Measurements from ENCODE around the gene ZNF525. TPM values are rescaled to one million over a fixed set of nuclear protein-coding genes. Genes with fewer than 3 reads are reported as not detected.
"Not testable (repeated sequence)": the region's sequence is repeated elsewhere in the genome, so short reads cannot be mapped to it uniquely, and the experiment has no call there.

Gene ZNF525
- total RNA-seq, 1 experiment from 2014 or later: 10.2 TPM

- H3K4me2 ChIP-seq (ENCODE audit: low read length); intact Hi-C loops (cut with micrococcal nuclease); H3K9ac ChIP-seq (ENCODE audit: low read length); H3K27me3 ChIP-seq (ENCODE audit: insufficient read depth, low read length); H3K4me1 ChIP-seq (ENCODE audit: control insufficient read depth in 1 of 2, insufficient read depth in 2 of 2, low read length in 2 of 2); H4K20me1 ChIP-seq (ENCODE audit: insufficient read depth); H3K79me2 ChIP-seq (ENCODE audit: insufficient read depth, low read length); H3K4me3 ChIP-seq (replicated peaks in 1 of 2; ENCODE audit: low read depth in 1 of 2, low read length in 2 of 2); DNase-seq (ENCODE audit: low read depth, low spot score); CTCF ChIA-PET; H3K9me3 ChIP-seq (ENCODE audit: control insufficient read depth in 1 of 2, insufficient read depth in 1 of 2, low read depth in 1 of 2, low read length in 2 of 2); POLR2A ChIA-PET; BruUV-seq (replicated peaks); H3K27ac ChIP-seq (ENCODE audit: low read depth, low read length); RAD21 ChIA-PET (ENCODE audit: low non-redundant PET in 1 of 2, low total read pairs in 2 of 2, uncharacterized antibody in 2 of 2, unreplicated experiment in 2 of 2); ATAC-seq; H3K36me3 ChIP-seq (ENCODE audit: control insufficient read depth in 1 of 2, insufficient read depth in 2 of 2, low read length in 2 of 2); H2AFZ ChIP-seq (ENCODE audit: low read depth, low read length, poor library complexity, severe bottlenecking); H3K9me2 ChIP-seq (ENCODE audit: insufficient read depth): not testable (repeated sequence)
Observed at GRCh38 chr19:53423680-53424079, 58.2 kb downstream of the ZNF525 start.

- peak; percentile 36; the same call in 1 of the 2 replicates for TF ChIP-seq RAD21 (IDR thresholded peaks at IDR 0.05; ENCODE audit: low read depth)
- TF ChIP-seq CEBPB (IDR thresholded peaks at IDR 0.05; ENCODE audit: low read depth): no peak
- peak in 2 of 3 experiments; percentile 55 to 59; a peak in 4 of 6 replicates for TF ChIP-seq CTCF (IDR thresholded peaks at IDR 0.05 in 2 of 3, conservative IDR thresholded peaks at IDR 0.05 in 1 of 3; ENCODE audit: borderline replicate concordance in 1 of 3, insufficient read depth in 1 of 3, low read depth in 2 of 3, low read length in 2 of 3)
- no peak for TF ChIP-seq ZFX (IDR thresholded peaks at IDR 0.05)
- TF ChIP-seq ATF3 (IDR thresholded peaks at IDR 0.05): no peak
- no peak for TF ChIP-seq ELF1 (IDR thresholded peaks at IDR 0.05; ENCODE audit: borderline replicate concordance, low read depth)
- TF ChIP-seq CBX3 (IDR thresholded peaks at IDR 0.05; ENCODE audit: low read depth): no peak
- TF ChIP-seq POLR2AphosphoS5 (IDR thresholded peaks at IDR 0.05; ENCODE audit: low read depth, low read length): no peak
- TF ChIP-seq REST (IDR thresholded peaks at IDR 0.05; ENCODE audit: low read depth): no peak
- TF ChIP-seq EGR1 (IDR thresholded peaks at IDR 0.05; ENCODE audit: low read depth): no peak
- no peak for TF ChIP-seq ZBTB33 (IDR thresholded peaks at IDR 0.05; ENCODE audit: extremely low read depth, insufficient replicate concordance, low read length)
- TF ChIP-seq SP1 (IDR thresholded peaks at IDR 0.05; ENCODE audit: low read depth): no peak
- DNase-seq (ENCODE audit: low read depth, low spot score) (no peak), ATAC-seq (peak; percentile 78)
- Histone ChIP-seq H3K79me2 (ENCODE audit: insufficient read depth, low read length) (no peaks in the 10 kb centered on the region), H3K27ac (ENCODE audit: low read depth, low read length) (no peak overlapping the region), H3K9me2 (ENCODE audit: insufficient read depth) (no peaks in the 10 kb centered on the region), H3K4me1 (ENCODE audit: control insufficient read depth in 1 of 2, insufficient read depth in 2 of 2, low read length in 2 of 2) (no peaks in the 10 kb centered on the region), H2AFZ (ENCODE audit: low read depth, low read length, poor library complexity, severe bottlenecking) (no peak overlapping the region), H3K9me3 (ENCODE audit: control insufficient read depth in 1 of 2, insufficient read depth in 1 of 2, low read depth in 1 of 2, low read length in 2 of 2) (no peaks in the 10 kb centered on the region), H3K9ac (ENCODE audit: low read length) (no peak overlapping the region), H4K20me1 (ENCODE audit: insufficient read depth) (no peaks in the 10 kb centered on the region), H3K27me3 (ENCODE audit: insufficient read depth, low read length) (no peaks in the 10 kb centered on the region), H3K4me2 (ENCODE audit: low read length) (no peak overlapping the region), H3K4me3 (replicated peaks in 1 of 2; ENCODE audit: low read depth in 1 of 2, low read length in 2 of 2) (no peak overlapping the region), H3K36me3 (ENCODE audit: control insufficient read depth in 1 of 2, insufficient read depth in 2 of 2, low read length in 2 of 2) (no peaks in the 10 kb centered on the region)
- ChIA-PET CTCF (no interaction called here), RAD21 (ENCODE audit: low non-redundant PET in 1 of 2, low total read pairs in 2 of 2, uncharacterized antibody in 2 of 2, unreplicated experiment in 2 of 2) (interaction anchor here in 1 of 2 experiments (0.6 kb wide), 1 partner anchor 688 kb away, joined by 3 read pairs; no protein-coding TSS in a partner anchor), POLR2A (no interaction called here)
- intact Hi-C loops (cut with micrococcal nuclease): no loop called here
- no TSS peak for BruUV-seq (replicated peaks)
Observed at GRCh38 chr19:53424968-53425597, 59.6 kb downstream of the ZNF525 start.

Measured in HCT116 (cell line).